Muscle of back (tissue), 11 donors: Measurements from ENCODE around the gene NAP1L4. TPM values are rescaled to one million over a fixed set of nuclear protein-coding genes. Genes with fewer than 3 reads are reported as not detected.

ENCODE experiments used
- DNase-seq, 3 donors: peaks; one replicate each; pipeline versions ENCODE4 v3.0.0 to v3.0.0-alpha.2; 2013
- polyA plus RNA-seq, 10 donors: library from polyadenylated mRNA; unstranded; fragments of 120-200 nt; gene quantifications; one replicate each; pipeline ENCODE4 v1.2.1, GENCODE V29; 2013; ENCODE audit not compliant: insufficient read length in 10 of 10

The NAP1L4 gene
- polyA plus RNA-seq, 10 donors, result 95.8 to 147 (median 120) TPM

DNA sequence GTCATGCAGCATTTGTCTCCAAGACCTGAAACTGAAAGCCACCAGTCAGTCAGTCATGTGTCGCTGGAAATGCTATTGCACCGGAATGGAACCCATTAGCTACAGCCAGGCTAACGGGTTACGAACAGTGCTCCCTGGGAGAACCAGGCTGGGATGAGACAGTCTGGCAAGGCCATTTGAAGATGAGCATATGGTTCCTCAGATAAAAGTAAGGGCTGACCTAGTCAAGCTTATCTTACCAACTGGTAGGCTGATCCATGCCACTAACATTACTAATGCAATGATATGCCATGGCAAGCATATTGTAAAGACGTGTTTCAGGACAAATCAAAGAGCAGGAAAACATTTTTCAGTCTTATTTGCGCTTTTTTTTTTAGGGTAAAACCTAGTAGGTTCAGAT, 28.4 kb downstream of the NAP1L4 start:
- no peak for DNase-seq

DNA sequence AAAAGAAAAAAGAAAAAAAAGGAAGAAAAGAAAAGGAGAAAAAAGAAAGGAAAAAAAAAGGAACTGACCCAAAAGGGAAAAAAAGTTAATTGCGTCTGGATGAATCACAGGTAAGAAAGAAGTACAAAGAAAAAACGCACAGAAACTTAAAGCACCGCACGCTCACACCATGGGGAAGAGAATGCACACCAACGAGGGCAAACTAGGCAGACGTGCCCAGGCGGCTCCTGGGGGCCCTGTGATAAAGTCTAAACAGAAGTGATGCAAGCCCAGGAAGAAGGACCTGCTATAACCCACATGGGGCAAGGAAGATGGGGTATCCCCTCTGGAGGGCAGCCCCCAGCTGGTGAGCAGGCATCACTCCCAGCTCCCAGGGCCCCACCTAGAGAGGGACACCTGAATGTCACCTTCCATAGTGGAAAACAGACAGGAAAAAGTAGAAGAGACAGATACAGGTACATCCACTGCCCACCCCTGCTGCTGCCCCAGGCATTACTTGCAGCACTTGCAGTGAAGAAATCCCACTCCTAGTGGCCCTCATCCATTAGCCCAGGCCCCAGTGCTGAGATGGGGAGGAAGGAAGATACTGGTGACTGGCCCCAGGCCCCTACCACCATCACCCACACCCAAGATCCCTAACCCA, 28.9 kb downstream of the NAP1L4 start:
- DNase-seq, result no peak

DNA sequence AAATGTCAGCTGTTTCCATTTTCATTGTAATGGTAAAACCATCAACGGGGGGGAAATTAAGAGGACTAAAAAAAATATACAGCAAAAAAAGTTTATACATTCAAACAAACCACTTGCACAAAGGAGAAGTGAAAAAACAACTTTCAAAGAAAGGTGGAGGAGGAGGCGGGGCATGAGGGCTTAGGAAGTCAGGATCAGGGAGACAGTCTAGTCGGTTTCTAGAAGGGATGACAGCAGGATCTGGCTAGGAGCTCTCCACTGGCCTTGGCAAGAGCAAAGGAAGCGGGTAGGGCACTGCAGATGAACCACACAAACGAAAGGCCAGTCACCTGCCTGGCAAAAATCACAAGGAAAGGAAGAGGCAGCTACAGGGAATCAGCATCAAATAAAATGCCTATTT, 31.0 kb downstream of the NAP1L4 start:
- DNase-seq, result no peak

DNA sequence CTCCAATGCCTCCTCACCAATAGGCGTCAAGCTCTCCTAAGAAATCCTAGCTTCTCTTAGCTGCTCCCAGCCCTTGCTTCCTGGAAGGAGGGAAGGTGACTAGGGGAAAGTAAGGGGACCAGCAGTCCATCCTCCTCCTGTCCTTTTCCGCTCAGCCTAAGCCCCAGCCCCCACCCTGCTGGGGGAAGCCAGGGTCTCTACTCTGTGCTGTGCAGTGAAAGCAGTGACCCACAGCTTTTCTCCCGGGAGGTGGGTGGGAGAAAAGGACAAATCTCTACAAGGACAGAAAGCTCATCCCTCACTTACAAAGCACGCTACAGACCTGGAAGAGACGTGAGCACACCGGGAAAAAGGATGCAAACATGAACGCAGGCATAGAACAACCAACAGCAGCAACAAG, 32.0 kb downstream of the NAP1L4 start:
- DNase-seq, result no peak

DNA sequence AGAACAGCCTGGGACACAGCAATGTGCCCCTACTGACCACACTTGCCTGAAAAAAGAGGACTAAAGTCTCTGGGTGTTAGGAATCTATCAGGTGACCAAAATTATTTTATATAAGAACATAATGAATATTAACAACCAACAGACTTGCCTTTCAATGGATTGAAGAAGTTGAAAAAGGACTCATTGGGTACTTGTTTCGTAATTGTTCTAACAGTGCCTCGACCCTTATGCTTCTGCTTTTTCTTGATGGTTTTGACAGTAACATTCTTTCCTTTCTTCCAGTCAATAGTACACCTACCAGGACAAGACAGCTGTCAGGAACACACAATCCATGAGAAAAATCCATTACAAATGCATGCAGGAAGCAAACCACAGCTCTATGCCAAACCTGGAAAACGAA, 33.9 kb downstream of the NAP1L4 start:
- DNase-seq, result no peak

DNA sequence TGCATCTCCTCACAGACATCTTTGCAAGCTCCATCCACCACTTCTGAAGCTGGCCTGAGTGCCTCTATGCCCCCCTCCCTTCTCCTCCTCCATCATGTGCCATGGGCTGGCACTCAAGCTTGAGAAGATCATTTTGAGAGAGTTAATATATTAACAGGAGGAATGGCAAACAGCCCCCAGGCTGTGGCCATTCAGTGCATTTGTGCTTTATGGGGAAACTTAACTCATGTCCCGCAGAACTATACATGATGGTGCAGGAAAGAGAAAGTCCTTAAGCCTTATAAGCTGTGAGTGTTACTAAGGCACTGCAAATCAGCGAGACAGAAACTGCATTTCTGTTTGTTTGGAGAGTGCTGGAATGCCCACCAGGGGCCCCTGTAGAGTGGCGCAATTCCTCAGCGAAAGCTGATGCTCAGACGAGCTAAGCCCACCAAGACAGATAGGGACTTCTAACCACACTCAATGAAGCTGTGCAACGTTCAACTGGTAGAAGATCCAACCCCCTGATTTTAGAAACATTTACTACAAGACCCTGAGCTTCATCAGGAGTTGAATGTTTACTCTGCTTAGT, 36.1 kb downstream of the NAP1L4 start:
- no peak for DNase-seq

DNA sequence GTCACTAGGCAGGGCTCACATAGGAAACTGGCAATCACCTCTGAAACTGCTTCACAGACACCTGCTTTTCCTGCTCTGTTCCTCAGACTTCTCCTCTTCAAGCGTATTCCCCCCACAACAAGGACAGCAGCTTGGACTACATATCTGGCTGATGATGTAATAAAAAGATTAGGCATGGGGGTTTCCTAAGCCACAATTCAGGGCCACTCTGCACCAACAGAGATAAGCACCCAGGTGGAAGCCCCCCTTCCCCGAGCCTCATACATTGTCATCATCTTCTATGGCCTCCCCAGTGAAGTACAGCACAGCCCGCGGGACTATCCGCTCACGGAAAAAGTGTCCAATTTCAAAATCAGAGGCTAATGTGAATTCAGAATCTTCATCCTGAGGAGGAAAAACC, 37.9 kb downstream of the NAP1L4 start:
- DNase-seq, result no peak

DNA sequence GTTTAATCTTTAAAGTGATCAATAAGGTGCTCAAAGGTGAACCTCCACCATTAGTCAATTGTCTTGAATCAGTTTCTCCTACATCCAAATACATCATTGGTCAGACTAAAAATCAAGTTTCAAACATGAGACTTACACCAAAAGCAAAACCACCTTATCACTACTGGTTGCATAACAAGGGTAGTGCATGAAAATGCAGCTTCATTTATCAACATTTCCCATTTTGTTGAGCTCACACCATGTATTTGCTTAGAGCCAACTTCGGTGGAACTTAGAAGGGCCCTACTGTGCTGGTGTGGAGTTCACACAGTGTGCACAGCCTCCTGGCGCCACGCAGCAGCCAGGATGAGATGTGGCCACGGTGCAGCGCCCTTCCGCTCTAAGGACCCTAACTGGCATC, 39.8 kb downstream of the NAP1L4 start:
- DNase-seq, result no peak

DNA sequence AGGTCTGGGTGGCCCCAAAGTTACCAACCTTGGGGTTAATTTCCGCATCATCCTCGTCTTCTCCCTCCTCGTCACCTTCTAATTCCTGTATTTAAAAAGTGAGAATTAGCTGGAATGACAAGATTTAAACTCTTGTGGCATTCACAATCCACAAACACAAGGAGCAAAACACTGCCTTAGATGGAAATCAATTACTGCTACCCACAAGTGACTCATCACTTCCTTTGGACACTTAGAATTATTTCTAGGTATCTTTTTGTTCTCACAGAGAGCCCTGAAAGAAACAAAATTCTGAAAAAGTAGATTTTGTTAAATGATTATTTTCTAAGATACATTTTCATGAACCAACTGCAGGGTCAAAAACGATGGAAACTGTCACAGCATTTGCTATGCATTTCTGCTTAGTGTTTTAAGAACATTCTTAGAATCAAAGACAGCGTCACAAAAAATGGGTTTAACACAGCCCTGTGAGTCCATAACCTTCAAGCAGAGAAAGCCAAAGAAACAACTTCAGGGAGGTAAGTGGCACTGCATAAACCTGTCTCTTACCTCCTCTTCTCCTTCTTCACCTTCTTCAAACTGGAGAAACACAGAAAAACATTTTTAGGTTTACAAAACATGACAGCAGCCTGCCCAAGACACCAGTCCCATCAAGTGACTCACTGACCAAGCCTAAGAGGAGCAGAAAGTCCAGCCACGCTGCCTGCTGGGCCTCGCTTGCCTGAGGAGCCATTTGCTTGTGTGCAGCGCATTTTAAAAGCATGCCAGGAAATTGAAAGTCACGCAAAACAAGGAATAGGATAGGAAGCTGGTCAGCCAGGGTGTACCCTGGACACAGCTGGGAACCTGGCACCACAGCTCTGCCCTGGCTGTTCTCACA, 40.7 kb downstream of the NAP1L4 start:
- DNase-seq, result no peak

DNA sequence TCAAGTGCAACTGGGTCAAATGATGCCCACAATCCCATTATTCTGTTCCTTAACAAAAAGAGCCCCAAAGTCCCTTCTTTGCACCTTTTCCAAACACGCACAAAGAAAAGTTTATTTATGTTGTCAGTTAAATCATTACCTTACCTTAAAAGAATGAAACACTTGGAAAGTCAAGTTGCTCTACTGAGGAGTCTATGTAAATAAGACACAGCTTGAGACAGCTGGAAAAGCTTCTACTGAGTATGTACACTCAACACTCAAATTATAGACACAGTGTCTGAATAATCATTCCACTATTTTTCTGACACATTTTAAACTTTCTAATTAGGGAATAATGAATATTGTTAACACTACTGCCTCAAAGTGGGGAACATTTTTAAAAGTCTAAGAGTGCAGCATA, 41.3 kb downstream of the NAP1L4 start:
- DNase-seq, result no peak

DNA sequence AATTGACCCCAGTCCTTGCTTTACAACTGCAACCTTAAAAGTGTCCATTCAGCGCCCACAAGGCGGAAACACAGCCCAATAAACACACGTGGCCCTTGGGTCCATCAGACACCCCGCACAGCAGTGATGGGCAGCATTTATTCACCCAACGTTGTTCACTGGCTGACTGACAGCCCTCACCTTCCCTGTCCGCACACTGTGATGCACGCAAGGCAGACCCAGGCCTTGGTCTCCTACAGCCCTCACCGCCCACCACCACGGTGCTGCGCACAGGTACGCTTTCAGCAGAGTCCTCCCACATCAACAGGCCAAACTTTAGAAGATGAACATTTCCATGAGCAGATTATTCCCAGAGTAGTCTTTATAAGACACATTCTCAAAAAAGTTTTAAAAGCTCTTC, 42.2 kb downstream of the NAP1L4 start:
- DNase-seq, result no peak

DNA sequence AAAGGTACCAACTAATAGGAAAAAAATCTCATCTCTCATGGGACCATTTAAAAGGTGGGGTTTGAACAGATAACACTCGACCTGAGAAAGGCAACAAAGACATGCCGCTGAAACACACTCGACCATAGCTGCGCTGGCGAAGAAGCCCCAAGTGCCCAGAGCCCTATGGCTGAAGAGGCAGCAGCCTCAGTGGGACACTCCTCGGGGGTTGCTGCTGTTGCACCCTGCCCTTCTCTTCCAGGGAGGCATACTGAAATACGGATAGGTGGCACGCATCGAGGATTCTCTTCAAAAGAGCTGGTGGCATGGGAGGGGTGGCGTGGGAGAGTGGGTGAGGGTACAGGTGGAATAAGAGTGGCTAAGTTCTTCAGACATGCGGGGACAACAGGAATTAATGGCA, 44.4 kb downstream of the NAP1L4 start:
- no peak for DNase-seq

DNA sequence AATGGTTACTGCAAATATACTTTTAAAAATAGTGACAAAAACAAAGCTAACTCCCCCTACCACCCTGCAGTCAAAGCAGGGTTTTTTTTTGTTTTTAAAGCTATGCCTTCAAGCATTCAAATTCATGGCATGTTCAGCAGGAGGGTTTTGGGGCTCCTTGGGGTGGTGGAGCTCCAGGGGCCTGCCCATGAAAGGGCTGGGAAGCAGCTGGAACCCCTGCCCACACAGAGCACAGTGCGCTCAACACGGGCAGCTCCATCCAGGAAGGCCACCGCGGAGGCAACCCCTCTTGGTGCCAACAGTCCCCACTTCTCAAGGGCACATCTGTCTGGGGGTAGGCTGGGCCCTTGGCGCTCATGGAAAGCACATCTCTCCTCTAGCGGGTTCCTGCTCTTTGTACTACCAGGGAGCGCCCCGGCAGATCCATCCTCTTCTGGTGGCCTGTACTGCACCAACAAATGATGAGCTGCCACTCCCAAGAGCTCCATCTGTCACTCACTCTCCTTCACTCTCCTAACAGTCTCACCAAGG, 46.3 kb downstream of the NAP1L4 start:
- no peak for DNase-seq

DNA sequence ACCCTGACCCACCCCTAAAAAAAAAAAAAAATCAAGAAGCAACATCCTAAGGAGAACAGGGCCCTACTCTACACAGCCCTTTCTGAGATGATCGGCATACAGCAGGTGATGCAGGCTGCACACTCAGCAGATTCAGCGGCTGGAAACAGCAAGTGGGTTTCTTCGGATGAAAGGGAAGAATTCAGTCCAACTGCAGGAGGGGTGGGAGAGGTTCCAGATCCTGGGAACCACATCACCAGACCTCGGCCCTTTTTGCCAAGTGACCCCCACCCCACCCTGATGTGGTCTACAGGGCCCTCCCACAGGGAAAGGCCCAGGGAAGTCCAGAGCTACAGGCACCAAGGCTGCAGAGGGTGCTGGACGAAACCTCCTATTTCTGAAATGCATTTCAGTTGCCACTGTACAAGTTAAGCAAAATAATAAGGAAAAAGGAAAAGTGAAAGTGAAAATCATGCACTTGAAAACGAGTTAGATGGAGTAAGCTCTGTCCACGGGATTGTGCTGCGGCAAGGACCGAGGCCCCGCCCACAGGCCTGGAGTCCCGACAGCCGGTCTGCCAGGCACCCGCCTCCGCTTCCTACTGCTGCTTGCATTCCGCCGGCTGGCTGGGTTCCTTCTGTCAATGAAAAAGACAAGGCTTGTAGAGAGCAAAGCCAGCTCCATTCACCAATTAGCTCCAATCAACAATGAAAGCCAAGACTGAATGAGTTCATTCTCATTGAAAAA, 46.9 kb downstream of the NAP1L4 start:
- DNase-seq, result peak; percentile 72 to 92 (median 85)

DNA sequence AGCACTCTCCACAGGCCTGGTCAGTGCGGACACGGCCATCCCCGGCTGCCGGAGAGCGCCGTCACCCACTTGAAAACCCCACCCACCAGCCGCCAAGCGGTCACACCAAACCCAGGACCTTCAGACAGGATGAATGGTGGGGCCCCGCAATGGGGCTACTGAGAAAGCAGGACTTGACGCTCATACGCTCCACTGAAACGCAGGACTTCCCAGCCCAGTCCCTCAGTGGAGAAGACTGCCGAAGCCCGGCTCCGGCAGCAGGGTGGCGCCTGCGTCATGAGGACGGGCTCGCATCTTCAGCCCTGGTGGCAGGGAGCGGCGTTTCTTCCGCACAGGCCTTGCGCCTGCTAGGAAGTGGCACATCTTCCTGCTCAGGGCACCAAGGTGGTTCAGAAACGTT, 47.6 kb downstream of the NAP1L4 start:
- no peak for DNase-seq

DNA sequence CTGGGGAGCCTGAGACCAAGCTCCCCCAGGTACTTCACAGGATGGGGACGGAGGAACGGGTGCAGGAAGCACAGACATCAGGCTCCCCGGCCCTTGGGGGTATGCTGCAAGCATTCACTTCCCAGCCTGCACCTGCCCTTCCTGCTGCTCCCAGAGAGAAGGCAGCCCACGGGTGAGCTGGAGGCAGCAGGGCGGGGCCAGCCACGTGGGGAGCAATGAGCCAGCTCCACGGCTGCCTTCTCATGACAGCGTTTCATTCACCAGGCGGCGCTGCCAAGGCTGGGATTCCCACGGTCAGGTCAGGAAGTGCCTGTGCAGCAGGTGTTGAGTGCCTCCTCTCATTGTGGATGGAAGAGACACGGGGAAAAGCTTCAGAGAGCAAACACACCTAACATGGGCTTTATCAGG, 48.4 kb downstream of the NAP1L4 start:
- DNase-seq, result no peak

DNA sequence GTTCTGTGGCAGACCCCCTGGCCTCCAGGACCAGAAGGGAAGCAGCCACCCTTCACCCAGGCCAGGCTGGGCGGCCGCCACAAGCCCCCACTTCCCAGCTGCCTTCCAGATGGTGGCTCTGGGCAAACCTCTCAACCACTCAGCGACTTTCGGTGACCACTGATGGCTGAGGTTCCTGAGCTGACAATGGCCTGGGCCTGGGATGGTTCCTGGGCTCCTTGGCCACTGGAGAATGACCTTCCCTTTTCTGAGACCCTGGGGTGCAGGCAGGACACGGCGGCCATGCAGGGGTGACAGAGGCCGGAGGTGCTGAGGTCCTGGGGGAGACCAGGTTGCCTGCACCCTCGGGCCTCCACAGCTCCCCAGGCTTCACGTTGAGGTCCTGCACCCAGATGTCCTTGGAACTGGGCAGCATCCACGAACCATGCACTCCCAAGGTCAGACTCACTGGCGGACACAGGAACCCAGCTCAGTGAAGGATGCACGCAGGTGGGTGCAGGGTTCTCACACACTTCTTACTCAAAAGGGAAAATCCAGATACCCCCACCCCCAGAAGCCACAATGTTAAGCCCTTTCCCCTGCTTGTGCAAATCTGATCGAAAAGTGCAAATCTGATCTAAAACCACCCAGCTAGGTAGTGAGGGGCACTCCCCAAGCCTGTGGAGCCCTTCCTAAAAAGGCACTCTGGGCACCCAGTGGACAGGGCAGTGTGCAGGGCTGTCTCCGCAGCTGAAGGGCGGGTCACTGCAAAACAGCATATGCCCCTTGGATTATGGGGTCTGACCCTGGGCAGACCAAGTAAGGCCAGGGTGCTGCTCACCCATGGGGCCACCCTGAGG, 49.0 kb downstream of the NAP1L4 start:
- DNase-seq, result no peak

DNA sequence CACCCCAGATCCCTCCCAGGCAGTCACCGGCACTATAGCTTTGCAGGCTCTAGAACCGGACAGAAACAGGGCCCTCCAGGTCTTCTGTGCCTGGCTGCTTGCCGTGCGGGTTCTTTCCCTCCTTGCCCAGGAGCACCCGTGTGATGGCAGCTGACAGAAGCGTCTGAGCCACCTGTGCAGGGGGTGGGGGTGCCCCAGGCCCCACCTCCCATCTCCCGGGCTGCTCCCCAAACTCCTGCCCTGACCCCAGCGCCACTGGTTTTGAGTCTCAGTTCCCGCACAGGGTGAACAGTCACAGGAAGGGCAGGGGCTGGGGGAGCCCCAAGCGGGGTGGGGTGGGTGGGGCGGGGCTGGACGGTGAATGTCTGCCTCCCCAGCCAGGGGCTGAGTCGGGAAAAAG, 49.7 kb downstream of the NAP1L4 start:
- DNase-seq, result no peak

DNA sequence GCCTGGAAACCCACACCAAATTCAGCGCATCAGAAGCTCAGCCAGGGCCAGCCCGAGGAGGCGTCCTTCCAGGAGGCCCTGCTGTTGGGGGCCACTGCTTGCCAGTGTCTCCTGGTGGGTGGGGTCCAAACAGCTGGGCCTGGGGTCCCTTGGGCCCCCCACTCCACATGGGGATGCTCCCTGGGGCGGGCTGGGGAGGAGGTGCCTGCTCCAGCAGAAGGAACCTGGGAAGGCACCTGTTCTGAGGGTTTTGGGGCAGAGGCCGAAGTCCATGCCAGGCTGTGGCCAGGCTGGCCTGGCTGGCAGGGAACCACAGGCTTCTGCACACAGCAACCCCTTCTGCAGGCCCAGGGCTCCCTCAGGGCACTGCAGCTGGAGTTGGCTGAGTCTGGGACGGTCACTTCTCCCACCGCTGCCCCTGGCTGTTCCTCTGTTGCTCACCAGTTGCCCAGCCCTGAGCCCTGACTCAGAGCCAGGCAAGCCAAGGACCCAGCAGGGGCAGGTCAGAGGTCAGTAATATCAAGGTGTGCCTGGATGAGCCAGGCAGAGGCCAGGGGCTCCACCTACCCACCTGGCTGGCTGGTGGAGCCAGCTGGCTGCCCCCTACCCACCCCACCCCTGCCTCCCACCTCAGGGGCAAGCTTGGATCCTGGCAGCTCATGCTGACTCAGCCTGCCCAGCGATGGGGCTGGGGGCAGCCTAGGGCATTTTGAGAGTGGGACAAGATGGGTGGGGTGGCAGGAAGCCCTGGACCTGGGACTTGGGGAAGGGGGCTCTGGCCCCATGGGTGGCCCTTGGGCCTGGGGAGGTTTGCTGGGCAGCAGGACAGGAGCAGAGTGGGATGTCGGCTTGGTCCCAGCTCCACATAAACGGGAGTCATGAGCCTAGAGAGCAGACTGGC, 51.0 kb downstream of the NAP1L4 start:
- no peak for DNase-seq
